GM19438 (cell line): Measurements from ENCODE around the gene ACVR1.

ENCODE experiments used
- ATAC-seq: cut with Tn5 transposase; IDR thresholded peaks from one replicate; pipeline ENCODE4 v1.9.1; 2021; ENCODE audit warnings: low read depth; ENCODE audit not compliant: unreplicated experiment

Gene ACVR1

DNA sequence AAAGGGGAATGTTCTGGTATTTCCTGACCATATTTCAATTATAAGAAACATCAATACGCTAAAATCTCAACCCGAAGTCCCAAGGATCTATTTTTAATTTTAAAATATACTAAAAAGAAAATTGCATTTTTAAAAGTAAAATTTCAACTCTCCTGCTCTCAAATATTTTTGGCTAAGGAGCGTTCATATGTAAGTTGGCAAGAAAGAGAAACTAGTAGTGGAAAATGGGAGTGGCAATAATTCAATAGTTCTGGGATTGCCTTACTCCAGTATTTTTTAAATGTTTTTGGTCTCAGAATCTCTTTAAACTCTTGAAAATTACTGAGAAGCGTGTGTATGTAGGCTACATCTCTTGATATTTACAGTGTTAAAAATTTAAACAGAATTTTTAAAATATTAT, 72.7 kb downstream of the ACVR1 start:
- ATAC-seq = no peak

DNA sequence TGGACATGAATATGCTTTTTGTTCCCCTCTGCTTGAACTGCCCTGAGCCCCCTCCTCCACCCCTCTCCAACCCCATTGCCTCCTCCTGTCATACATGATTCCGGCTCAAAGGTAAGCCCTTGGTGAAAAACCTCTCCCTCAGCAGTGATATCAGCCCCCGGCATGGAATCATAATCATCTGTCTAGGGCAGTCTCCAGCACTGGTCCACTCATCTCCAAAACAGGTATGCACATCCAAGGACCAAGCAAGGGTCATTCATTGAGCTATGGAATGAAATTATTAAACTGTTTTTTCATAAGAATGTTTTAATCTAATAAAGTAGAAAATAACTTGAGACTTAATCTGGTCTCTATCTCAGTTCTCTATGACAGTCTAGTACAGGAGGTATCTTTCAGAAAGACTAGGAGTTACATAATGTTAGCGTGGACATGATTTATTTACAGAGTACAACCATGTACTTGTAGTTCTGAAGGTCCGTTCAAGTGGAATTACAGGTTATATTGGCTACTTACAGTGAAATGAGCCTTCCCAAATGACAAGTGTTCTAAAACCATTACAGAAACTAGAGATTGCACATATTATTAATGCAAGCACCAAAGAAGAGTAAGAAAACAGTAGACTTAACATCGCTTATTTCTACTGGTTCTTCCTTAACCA, 75.2 kb downstream of the ACVR1 start:
- ATAC-seq = no peak

DNA sequence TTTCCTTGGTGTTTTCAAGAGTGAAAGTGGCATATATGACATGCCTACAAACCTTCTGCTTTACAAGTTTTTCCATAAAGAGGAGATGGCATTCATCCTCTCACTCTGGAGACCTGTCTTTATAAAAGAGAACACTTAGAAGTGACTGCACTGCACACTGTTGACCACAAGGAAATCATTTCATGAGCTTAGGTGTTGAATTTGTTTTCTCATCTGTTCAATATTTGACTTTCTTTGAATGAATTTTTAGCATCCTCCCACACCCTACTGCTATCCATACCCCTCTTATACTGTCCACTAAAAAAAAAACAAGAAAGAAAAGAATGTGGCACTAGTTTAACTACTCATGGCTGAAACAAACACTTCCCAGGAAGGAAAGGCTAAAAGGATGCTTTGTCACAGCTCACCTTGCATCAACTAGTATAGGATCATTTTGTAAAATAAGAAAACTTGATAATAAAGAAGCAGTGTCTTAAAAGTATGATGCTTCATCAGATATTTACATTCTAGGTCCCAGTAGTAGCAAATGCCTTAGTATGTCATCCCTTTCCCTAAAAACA, 83.0 kb downstream of the ACVR1 start:
- ATAC-seq = no peak

DNA sequence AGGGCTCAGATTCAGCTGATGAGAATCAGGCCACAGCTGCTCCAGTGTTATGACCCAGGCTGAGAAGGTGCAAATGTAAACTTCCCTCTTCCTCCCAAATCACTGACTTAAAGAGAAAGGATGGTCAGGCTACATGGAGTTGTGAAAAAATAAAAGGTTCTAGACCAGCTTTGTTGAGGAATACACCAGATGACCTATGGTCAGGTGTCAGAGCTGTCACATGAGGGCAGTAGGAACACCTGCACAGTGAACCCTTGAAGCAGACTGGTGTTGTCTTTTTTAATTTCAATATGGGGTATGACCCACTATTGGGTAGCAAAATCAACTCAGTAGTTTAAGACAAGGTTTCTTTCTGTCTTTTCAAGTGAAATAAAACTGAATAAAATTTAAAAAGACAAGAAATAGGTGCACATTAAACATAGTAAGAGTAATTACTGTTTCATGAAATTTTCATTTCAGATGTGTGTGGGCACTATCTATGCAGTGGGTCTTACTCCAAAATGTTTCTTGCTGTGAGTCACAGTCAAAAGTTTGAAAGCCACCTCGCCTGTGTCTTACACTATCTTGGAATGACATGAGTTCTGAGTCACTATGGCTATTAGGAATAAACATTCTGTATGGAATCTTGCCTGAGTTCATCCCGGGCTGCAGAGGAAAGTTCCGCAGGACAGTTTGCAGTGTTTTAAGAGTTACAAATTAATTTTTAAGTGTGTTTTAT, 83.6 kb downstream of the ACVR1 start:
- no peak for ATAC-seq

DNA sequence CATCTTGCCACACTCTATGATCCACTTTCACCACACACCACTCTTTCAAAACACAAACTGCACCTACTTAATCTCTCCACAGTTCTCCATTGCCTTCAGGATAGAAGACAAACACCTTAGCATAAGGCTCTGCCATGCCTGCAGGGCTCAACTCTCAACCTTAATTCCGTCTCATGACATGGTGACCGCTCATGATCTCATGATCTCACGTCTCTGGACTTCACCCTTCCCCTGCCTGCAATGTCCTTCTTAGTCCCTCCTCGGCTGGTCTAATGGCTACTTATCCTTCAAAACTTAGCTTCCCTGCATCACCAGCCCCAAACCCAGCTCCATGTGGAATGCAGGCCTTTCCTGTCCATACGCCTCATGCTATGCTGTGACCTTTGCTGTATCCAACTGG, 85.3 kb downstream of the ACVR1 start:
- no peak for ATAC-seq

DNA sequence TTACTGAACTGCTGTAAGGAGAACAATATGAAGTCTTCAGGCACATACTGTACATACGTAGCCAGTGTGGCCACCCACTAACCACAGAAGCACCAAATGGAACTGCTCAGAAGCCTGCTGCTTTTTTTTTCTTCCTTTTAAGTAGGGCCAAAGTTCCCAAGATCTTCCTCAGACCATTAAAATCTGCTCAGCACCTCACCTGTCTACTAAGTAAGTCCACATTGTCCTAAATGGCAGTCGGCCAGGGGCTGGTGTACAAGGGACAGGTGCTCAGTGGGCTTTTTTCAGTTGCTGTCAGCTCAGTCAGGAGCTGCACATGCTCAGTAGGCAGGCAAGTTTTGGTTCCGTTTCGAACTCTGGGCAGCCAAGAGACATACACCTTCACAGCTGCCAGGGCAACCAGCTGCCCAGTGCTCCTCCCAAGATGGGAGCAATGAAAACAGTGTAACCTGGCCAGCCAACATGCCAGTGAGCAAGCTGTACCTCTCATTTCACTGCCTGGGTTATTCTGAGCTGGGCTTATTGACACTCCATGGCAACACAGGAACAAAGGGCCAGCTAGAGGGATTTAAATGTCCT, 86.1 kb downstream of the ACVR1 start:
- ATAC-seq = no peak

DNA sequence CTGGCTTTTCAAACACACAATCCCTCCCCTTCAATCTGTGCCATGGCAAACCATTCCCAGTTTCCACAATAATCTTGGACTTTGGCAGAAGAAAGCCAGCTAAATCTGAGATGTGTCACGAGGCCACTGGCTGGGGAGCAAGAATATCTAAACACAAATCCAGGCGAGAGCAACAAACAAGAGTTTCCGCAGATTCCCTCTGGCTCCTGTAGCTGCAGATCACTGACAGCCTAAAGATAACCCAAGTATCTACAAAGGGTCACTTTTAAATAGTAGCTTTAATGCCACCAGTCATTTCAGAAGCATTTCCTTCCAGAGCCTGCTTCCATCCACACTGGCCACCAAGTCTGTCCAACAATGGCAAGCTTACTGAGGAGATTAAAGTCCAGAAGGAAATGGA, 86.9 kb downstream of the ACVR1 start:
- ATAC-seq = no peak

DNA sequence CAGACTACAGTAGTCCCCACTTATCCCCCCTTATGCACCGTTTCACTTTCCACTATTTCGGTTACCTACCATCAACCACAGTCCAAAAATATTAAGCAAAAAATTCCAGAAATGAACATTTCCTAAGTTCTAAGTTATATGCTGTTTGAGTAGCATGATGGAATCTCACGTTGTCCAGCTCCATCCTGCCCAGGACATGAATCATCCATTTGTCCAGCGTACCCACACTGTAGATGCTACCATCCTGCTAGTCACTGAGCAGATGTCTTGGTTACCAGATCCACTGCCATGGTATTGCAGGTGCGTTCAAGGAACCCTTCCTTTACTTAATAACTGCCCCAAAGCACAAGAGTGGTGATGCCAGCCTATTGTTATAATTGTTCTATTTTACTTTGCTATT, 87.9 kb downstream of the ACVR1 start:
- ATAC-seq = no peak

DNA sequence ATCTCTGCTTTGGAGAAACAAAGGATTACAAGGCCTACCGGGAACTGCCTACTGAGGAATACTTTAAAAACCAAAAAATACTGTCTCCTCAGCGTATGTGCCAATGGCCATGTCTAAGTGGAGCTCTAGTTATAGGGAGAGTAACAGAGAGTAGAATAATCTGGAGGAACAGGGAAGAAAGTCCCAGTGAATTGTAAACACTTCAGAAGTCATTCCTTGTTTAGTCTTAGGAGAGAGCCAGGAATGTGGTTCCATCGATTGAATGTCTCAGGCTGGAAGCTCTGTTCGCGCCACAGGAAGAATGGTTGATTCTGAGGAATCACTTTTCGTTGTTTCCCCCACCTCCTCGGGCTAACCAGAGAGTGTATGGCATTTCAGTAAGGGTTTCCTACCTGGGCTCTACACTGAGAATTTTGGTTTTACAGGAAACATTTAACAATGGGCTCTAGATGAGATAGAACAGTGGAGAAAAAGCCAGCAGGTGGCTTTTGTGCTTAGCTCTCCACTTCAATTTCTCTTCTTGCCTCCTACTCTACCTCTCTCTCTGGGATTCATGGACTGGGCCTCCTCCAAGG, 88.7 kb downstream of the ACVR1 start:
- no peak for ATAC-seq

DNA sequence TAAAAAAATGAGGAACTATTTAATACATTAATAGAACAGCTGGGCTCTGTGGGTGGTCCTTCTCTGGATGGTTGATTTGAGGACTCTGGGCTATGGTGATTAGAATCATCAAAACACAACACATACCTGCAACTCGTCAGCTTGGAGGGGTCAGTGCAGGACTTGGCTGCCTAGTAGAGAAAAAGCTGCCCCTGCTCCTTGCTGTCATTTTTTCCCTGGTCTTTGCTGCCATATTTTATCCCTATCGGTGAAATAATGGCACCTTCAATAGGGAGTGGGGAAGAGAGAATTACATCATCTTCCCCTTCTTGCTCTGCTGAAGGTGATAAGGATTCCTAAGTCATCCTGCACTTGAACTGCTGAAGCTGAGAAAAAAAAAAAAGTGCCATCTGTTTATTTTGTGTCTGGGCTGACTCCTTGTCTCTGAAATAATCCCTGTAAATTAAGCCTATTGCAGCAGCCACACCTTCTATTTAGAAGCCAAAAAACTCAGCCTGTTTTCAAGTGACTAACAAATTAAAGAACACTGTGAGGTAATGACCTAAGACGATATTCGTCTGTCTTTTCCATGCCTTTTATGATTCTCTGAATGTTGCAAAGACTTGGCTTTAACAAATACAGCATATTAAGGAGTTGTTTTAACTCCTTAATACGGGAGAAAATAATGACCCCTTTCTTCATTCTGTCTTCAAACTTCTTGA, 89.3 kb downstream of the ACVR1 start:
- ATAC-seq = no peak

DNA sequence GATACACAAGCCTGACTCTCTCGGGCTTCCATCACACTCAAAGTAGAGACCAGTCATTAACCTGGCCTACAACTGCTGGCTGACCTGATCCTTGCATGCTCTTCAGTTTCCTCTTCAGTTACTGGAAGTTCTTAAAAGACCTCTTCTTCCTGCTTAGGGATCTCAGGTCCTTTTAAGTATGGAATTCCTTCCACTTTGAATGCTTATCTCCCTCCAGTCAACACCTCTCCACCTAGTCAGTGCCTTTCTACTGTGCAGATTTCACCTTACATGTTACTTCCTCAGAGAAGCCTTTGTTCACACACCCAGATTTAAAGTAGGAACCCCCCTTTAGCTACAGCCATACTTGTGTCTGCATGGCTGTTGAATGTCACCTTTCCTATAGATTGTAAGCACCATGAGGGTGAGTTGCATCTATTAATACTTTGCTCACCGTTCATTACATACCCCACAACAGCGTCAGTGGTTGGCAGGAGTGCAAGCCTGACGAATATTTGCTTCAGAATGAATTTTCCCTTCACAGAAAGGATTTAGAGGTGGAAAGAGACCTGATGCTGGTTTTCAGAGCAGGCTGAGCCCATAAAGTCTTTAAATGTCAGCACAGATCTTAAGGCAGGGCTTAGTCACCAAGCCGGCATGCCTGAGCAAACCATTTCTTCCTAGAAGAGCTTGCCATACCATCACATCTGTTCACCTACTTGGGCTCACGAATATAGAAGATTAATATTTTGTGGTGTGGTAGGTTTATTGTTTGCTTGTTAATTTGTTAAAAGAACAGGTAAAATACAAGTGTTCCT, 90.1 kb downstream of the ACVR1 start:
- no peak for ATAC-seq

DNA sequence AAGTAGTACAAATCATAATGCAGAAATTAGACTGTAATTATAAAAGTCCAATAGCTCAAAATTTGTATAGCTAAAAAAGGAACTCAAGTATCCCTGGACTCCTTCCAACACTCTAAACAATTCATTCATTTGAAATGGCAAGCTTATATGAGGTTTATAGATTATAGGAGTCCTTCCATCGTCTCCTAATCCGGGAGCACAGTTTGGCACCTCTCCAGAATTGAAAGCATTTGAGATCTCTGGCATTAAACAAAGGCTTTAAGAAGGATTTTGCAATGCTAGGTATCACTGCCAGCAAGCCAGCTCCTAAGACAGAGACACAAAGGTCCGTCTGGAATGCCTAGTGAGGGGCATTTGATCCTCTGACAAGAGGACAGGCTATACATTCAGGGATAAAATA, 90.9 kb downstream of the ACVR1 start:
- no peak for ATAC-seq

DNA sequence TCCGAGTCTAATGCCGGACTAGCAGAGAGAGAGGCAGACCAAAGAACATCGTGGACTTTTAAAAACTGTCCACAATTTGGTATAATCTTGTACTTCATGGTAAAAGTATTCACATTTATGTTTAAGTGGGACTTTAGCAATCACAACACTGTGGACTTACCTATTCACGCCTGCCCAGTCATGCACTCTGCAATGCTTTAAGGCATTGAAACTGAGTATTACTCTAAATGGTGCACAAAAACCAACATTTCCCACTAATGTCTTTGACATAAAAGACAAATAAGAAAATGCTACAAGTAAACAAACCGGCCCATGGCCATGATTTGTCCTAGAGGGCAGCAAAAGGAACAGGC, 91.3 kb downstream of the ACVR1 start:
- no peak for ATAC-seq

DNA sequence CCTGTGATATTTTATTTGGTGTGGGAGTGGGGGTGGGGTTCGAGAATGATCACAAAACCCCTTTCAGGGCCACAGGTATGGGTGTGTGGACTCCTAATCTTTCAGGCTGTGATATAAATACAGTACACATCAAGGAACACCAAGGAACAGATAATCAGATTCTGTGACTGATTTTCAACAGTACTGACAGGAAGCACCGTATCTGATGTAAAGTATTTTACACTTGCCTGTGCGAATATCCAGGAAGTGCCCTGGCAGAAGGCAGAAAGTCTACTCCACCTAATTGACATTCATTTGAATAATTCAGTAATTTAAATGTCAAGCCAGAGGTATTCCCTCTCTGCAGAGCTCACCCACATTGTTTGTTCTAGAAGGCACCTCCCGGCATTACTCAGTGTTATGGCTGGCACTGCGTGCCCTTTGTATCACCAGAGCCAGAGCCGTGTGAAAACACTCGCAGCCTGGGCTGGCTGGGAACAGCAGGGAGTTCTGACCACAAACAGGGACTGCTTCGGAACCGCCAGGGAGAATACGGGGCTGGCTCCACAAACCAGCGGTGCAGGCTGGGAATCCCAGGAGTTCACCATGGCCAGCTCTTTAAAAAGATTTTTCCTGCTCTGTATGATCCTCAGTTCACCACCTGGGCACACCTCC, 91.8 kb downstream of the ACVR1 start:
- no peak for ATAC-seq

DNA sequence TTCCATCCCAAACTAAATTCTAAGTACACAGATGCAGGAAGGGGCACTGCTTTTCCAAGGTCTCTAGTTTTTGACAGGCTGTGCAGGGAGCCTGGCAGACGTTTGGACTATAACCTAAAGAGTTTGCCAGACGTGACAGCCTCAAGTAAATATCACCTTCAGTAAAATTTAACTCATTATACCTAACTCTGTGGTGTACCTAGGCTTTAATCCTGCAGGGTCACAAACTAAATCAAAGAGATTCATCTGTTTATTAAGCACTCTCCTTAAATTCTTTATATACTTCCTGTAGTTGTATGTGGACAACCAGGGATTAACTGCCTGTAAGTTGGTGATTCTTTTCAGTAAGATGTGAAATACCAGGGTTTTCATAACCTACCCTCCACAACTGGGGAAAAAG, 92.9 kb downstream of the ACVR1 start:
- no peak for ATAC-seq

DNA sequence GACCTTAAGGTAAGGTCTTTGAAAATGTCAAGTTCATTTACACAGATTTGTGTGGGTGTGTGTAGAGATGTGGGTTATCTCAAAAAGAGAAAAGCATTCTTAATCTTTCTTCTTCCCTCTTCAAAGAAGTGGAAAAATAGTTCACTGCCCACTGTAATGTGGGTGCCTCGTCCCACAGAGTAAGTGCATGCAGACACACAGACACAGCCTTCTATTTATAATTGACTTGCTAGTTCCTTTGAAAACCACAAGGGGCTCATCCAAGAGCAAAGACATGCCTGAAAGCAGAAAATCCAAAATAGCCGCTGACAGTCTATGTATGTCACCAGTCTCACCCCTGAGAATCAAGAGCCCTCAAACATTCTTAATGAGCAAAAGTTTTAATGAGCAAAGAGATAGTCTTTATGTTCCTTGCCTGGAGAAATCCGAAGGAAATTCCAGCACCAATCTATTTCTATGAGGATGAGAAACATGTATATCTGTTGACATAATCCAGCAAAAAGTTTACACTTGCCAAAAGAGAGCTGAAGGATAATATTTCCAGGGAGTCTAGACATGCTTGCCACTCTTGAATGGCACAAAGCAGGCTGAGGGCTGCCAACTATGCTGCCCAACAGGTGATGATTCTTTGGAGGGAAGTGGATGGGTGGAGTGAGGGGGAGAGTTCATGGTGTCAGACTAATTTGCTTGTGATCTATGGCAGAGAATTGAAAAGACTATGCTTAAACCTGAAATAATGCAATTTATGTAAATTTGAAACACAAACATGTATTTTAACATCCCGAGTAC, 93.9 kb downstream of the ACVR1 start:
- ATAC-seq = no peak

DNA sequence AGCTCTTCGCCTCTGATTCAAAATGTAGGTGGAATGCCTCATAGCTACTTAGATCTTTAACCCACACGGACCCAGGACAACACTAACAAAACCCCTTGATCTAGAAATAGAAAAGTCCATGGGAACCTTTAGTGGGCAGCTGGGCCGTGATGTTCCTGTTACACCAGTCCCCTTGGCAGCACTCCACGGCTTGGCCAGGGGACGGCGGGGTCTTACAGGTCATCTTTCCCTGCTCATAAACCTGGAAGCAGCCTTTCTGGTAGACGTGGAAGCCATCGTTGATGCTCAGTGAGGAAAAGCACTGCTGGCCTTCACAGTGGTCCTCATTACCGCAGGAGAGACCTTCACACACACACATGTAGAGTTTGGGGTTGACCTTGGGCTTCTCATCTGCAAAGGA, 95.9 kb downstream of the ACVR1 start:
- no peak for ATAC-seq

DNA sequence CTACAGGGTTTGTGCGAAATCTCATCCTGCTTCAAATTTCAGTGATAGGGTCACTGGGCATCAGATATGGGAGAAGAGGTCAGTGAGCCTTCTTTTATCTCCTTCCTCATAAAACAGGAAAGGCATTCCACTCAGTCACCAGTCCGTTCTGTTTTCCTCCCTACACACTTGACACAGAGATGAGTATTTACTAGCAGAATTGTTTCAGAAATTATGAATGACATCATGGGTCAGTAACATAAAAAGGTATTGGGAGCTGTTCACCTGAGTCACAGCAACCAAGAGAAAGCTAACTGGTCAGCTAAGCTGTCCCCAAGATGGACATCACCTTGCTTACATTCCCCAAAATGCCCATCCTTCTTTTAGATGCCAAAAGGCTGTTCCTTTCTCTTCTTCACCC, 96.3 kb downstream of the ACVR1 start:
- no peak for ATAC-seq

DNA sequence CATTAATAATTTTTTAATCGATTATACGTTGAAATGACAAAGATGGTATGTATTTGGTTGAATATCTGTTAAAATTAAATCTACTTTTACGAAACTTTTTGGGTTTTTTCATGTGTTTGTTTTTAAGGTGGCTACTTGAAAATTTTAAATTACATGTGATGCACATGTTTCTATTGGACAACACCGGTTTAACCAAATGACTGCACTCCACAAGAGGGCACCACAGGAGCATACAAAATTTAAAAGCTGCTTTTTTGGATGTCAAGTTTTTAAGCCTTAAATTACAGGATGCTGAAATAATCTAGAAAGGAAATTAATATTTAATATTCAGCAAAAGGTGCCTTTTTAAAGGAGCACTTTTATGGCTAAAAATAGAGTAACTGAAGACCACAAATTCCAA, 98.7 kb downstream of the ACVR1 start:
- ATAC-seq = no peak
